Epidermal melanocyte (primary cell): ENCODE measurements around the gene SNX10.

Experiments used
- DNase-seq: peaks from one replicate; pipeline ENCODE4 v3.0.0; 2011; ENCODE audit warnings: low spot score; ENCODE audit not compliant: insufficient read length

Gene SNX10

GRCh38 chr7:26334166-26334859 lies 42.7 kb downstream of the SNX10 start:
- no peak for DNase-seq

DNA sequence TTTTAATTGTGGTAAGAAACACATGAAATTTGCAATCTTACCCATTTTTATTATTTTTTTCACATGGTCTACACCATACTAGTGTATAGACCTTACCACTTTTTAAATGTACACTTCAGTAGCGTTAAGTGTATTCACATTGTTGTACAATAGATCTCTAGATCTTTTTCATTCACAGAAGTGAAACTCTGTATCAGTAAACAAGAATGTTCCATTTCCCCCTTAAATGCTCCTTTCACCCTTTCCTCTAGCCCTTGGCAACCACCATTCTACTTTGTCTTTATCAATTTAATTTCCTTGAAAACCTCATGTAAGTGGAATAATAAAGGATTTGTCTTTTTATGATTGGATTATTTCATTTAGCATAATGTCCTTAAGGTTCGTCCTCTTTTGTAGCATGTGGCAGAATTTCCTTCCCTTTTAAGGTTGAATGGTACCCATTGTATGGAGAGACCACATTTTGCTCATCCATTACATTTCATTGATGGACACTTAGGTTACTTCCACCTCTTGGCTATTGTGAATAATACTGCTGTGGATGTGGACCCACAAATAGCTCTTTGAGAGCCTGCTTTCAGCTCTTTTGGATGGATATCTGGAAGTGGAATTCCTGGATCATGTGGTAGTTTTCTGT lies 45.7 kb downstream of the SNX10 start:
- DNase-seq = no peak

GRCh38 chr7:26340476-26341018 lies 48.9 kb downstream of the SNX10 start:
- no peak for DNase-seq

GRCh38 chr7:26343320-26343832 lies 51.7 kb downstream of the SNX10 start:
- no peak for DNase-seq

- DNase-seq = no peak
Measured at GRCh38 chr7:26343837-26344236, 52.2 kb downstream of the SNX10 start.

DNA sequence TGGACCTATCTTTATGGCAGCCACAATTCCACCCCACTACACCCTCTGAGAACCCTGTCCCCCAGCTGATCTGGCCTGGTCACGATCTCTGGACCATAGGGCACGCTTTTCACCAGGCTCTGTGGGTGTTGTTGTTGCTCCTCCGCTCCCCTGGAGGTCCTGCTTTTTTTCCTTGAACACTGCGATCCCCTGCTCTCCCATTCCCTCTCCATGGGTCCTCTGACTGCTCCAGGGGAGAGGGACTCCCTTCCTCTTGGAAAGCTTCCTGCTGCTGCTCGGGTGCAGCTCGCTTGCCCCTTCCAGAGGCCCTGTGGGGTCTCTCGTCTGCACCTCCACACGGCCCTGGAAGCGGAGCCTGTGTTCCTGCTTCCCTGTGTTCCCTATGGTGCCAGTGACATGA lies 53.5 kb downstream of the SNX10 start:
- no peak for DNase-seq

DNA sequence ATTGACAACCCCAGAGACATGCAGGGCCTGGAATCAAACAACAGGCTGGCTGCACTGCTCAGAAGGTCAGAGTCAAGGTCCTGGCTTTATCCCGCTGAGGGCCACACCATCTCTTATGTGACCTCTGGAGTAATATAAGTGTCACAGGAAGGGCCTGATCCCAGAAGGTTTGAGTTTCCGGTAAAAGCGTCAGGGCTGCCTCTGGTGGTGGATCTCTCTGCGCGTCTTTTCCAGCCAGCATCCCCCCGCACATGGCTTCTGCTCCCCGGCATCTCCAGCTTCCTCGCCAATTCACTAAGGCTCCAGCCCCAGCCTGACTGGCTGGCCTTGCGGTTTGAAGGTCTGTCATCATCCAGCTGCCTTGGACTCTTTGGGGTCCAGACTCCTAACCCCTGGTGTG lies 54.2 kb downstream of the SNX10 start:
- no peak for DNase-seq

DNA sequence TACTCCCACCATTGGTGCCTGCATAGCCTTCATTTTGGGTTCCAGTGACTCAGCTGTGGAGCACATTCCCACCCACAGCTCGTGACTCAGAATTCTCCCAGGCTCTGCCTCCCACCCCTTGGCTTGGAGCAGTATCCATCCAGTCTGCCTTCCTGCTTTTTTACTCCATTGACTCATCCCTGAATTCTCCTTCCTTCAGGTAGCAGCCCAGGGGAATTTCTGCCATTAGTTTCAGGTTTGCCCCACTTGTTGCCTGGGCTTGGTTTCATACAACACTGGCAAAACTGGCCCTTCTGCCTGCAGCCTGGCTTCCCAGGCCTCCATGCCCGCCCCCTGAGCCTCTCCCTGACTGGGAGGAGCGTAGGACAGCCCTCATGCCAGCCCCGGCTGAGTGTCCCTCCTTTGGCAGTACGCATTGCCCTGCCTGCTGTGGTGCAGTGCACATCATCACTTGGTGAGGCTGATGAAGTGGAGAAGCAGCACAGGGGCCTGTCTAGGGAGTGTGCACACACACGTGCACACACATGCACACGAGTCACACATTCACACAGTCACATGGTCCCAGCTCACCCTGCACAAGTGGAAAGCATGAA lies 55.0 kb downstream of the SNX10 start:
- no peak for DNase-seq

DNA sequence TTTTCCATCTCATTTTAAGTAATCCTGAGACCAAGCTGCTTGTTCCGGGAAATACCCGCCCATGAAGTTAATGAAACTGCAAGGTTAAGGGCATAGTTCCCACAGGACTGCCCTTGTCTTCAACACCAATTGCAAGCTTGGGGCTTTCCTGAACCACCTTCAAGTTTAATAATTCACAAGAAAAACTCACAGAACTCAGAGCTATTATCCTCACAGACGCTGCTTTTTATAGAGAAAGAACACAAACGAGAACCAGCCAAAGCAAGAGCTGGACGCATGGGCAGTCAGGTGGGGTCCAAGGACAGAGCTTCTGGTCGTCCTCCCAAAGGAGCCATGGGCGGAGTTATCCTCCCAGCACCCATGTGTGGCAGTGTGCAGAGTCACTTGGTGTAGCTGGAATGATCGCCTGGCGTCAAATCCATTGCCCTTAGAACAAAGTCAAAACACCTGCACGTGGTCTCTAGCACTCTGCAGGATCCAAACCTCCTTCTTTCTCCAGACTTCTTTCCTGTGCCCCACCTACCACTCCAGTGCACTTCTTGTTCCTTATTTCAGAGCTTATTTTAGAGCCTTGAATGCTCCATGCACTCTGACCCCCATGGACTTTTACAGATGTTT lies 56.7 kb downstream of the SNX10 start:
- DNase-seq = no peak

GRCh38 chr7:26349005-26349915 lies 57.6 kb downstream of the SNX10 start:
- no peak for DNase-seq

GRCh38 chr7:26351171-26351570 lies 59.5 kb downstream of the SNX10 start:
- DNase-seq = no peak

DNA sequence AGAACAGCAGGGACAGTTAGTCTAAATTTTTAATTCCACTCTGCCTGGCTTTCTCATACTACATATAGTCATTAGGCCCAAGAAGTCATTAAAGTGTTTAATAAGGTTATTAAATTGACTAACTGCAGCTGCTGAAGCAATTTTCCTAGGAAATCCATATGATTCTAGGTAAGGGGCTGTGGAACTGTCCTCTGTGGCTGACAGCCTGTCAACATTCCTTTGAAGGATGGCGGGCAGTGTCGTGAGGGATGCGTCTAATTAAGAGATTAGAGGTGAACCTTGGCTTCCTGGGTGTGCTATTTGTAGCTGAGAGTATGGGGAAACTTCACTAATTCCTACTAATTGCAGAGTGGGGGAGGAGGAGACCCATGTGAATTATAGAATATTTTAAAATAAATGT lies 64.6 kb downstream of the SNX10 start:
- DNase-seq = no peak

DNA sequence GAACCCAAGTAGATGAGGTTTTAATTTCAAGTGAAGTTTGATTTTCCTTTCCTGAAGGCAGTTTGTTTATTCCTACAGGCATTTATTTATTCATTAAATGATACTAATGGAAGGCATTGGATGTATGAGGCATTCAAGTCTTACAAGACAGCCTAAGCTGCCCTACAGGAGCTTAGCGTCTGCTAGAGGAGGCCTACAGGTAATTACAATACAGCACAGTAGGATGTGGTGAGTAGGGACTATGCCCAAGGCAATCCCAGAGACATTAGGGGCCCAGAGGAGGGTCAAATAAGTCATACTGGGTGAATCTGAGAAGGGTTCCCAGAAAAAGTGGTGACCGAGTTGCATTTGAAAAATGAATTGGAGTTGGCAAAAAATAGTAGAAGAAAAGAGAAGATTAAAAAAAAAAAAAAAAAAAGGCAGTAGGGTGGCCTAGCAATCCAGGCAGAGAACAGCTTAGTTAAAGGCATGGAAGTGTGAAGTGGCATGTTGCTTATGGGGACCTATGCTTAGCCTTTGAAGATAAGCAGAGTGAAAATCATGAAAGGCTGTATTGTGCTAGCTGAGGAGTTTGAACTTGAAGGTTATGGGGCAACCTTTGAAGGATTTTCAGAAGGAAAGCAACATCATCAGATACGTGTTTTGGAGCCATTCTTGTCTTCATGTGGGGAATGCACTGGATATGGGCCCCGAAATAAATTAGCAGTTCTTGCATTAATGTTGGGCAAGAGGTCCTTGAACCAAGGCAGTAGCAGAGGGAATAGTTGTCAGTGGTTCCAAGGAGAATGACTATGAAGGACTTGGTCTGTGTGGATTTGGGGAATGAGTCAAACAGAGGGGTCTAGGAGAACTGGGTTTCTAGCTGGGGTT lies 65.5 kb downstream of the SNX10 start:
- no peak for DNase-seq

- no peak for DNase-seq
Measured at GRCh38 chr7:26357799-26358151, 66.1 kb downstream of the SNX10 start.

DNA sequence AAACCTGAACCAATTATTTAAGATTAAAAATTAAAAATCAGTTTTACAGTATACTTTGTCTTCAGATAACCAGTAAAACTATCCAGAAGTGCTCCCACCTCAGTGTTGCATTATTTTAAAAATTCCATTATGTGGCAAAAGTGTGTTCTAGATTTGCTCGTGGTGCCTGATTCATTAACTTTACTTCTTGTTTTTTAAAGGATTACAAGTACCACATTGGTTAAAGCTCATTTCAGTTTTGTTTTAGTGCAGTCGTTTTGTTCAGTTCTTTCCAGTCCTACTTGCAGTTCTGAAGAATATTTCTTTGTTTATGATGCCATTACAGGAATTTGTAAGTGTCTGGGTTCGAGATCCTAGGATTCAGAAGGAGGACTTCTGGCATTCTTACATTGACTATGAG lies 69.0 kb downstream of the SNX10 start:
- no peak for DNase-seq

DNA sequence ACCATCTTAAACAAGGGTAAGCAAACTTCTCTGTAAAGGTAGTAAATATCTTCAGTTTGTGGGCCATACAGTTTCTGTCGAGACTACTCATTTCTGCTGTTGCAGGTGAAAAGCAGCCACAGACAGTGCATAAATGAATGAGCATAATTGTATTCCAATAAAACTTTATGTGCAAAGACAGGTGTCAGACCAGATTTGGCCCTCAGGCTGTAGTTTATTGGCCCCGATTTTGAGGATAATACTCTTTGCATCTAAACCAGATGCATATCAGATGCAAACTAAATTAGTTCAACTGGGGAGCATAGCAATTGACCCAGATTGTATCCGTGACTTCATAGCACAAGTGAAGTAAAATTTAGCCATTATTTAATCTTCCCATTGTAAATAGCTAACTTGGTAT lies 70.0 kb downstream of the SNX10 start:
- DNase-seq = no peak

DNA sequence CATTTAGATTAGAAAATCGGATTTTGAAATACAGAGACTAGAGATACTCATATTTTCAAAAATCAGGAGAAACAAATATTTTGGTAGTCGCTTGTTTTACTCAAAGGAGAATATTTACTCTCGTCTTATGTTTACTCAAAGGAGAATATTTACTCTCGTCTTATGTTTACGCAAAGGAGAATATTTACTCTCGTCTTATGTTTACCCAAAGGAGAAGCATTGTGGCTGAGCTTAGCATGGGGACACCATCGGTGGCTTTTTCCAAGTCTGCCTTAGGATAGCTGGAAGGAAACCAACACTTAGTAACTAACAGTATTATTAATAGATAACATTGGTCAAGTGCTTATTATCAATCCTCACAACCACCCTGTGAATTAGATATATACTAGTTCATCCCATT lies 71.8 kb downstream of the SNX10 start:
- DNase-seq = no peak

DNA sequence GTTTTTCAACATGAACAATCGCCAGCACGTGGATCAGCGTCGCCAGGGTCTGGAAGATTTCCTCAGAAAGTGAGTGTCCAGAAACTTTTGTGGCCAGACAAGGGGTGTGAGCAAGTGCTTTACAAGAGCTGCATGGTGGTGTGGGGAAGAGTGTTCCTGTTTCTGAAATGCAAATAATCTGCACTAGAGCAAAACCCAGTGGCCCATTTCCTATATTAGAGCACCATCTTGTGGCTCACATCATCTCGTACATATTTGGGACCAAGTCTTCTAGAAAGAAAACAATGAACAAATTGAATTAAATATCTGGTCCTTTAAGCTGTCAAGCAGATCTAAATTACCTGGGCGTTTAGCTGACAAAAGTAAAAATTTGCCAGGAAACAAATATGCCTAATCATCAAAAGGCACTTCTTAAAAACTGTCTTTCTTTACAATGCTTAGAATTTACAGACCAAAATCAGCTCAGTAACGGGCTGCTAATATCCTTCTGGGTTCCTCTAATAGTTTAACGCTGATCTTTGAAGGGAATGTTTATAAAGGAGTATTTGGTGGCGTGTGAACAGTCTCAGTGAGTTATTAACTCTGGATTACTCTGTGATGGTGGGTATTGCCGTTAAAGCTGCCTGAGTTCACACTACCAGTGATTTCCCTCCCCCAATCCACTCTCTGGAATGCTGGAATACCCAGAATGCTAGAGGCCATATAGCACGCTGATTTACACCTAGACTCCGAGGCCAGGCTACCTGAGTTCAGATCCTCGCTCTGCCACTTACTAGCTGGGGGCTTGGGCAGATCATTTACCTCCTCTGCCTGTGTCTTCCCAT lies 73.6 kb downstream of the SNX10 start:
- no peak for DNase-seq

- no peak for DNase-seq
Measured at GRCh38 chr7:26365901-26366275, 74.2 kb downstream of the SNX10 start.
